T-helper 2 cell treated with Interferon-gamma antibody and Interleukin-4, amounts not matched to agents 100 ng/mL and 5 ng/mL, for 36 hours (primary cell): ENCODE data around the gene CAPN6. TPM values are rescaled to one million over a fixed set of nuclear protein-coding genes. Genes with fewer than 3 reads are reported as not detected.

Source experiments
- intact Hi-C: fragments of 100-400 bp; cut with micrococcal nuclease; formaldehyde crosslinking; loops from one replicate; pipeline ENCODE4 v1.15.1; 2023
- total RNA-seq: library from RNA; stranded (reverse); gene quantifications from 2 replicates; pipeline ENCODE4 v1.2.3, GENCODE V29; 2022

Gene CAPN6
- total RNA-seq, 1 donor from 2014 or later: not detected

- intact Hi-C loops: no loop called here
Measured at GRCh38 chrX:111200327-111200726, 70.0 kb downstream of the CAPN6 start.

- intact Hi-C loops: no loop called here
Measured at GRCh38 chrX:111199505-111199904, 70.8 kb downstream of the CAPN6 start.

Other genes starting within 250 kb of the CAPN6 start
- 0.11 TPM in 1 of 2 replicates, not detected in the other for gene PAK3, start 174.3 kb downstream of the CAPN6 start, total RNA-seq
- not detected in 2 replicates for gene DCX, start 141.7 kb upstream of the CAPN6 start, total RNA-seq
- gene SERTM2, start 241.2 kb upstream of the CAPN6 start, total RNA-seq: not detected in 2 replicates